Activated CD4-positive, CD25-positive, alpha-beta regulatory T cell (primary cell): Measurements from ENCODE around the gene P2RY6.

Experiments used
- DNase-seq, 4 experiments: peaks; one replicate each; lab custom pipeline; 2025; lab: John Stamatoyannopoulos, UW

P2RY6 gene

DNA sequence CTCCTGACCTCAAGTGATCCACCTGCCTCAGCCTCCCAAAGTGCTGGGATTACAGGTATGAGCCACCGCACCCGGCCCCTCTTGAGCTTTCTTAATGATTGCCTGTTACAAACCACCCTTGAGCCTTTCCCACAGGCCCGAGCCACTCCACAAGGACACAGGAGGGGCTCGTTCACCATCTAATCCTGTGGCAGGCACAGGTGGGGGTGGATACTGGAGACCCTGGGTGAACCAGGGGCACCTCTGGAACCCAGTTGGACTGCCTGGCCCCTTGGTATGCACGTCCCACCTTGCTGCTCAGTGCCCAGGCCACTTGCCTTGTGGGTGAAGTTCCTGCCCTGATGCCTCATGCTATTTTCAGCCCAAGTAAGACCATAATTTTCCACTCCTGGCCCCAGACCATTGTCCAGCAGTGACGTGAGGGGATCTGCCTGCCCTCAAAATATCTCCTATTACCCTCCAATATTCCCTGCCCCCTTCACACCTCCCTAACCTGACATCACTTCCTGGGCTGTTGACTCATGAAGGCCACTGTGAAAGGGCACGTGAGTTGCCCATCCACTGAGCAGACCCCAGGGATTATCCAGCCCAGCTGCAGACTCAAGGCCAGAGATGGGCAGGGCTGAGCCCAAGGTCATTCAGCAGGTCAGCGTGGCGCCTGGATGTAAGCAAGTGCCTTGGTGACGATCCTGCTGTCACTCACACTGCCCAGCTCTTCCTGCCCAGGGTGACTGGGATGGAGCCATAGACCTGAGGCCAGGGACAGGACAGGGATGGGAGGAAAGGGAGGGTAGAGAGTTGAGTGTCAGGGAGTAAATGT lies 34.5 kb upstream of the P2RY6 start:
- DNase-seq = no peak

DNA sequence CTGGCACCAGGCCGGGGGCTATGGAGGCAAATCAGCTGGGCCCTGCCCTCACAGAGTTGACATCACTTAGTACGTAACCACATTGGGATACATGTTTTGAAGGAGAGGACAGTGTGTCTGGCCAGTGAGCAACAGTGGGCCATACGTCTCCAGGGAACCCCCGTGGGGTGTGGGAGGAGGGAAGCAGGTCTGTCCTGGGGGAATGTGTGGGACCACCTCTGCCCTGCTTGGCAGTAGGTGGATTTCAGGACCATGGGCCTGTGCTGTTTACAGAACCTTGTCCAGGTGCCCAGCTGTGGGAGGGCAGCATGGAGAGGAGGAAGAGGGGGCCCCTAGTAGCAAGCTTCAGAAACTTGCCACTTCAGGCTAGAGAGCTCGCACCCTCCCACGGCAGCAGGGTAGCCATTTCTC lies 33.0 kb upstream of the P2RY6 start:
- no peak for DNase-seq

DNA sequence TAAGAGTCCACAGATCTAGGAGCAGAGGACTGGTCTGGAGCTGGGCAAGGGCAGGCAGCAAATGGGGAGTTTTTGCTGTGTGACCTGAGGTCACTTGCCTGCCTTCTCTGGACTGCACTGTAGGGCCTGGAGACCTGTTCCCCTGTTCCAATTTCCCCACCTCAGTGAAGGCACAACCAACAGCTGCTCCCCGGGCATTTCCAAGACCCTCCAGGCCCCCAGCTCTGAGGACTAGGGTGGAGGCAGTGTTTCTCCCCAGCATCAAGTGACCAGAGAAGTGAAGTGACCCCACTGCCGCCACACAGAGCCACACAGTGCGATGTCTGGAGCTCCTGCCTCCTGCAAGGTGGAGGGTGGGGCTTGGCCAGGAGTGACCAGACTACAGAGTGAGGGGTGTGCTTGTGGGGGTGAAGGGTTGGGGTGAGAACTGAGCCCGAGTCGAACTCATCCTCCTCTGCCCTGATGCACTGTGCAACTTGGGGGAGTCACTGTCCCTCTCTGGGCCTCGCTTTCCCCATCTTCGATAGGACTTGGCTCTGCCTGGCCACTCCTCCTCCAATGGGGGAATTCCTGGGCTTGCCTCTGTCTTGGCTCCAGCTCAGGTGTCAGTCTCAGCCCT lies 32.5 kb upstream of the P2RY6 start:
- no peak for DNase-seq

DNA sequence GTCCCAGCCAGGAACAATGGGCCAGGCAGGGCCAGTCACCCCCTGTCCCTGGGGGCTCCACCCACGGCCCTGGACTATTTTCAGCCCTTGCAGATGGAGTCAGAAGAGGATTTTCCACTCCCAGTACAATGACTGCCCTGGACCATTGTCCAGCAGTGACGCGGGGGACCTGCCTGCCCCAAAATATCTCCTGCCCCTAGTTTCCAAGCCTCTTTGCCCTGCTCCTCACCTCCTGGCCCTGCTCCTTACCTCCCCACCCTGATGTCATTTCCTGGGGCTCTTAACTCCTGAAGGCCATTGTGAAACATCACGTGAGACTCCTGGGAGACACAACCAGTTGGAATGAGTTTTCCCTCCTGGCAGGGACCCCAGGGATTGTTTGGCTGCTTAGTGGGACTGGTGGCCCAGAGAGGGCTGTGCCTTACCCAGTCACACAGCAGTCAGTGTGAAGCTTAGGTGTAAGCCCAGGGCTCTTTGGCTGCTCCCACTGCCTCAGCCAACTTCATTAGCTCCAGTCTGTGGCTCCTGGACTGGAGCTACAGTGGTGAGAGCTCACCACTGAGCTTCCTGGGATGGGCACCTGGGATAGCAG lies 31.9 kb upstream of the P2RY6 start:
- no peak for DNase-seq

DNA sequence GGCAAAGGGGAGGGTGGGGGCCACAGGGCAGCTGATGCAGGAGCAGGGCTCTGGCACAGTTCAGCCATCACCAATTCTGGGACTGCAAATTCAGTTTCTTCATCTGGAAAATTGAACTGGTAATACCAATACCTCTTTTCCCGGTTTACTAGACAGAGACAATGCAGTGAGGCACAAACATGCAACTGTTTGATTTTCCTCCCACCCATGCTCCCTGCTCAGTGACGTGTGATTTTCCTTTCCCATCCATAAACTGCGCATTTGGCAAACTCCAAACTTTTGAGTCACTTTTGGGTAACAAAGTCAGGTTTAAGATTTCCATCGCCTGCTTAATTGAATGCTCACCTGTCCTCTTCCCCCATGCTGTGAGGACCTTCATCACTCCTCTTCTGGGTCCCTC lies 30.8 kb upstream of the P2RY6 start:
- no peak for DNase-seq

DNA sequence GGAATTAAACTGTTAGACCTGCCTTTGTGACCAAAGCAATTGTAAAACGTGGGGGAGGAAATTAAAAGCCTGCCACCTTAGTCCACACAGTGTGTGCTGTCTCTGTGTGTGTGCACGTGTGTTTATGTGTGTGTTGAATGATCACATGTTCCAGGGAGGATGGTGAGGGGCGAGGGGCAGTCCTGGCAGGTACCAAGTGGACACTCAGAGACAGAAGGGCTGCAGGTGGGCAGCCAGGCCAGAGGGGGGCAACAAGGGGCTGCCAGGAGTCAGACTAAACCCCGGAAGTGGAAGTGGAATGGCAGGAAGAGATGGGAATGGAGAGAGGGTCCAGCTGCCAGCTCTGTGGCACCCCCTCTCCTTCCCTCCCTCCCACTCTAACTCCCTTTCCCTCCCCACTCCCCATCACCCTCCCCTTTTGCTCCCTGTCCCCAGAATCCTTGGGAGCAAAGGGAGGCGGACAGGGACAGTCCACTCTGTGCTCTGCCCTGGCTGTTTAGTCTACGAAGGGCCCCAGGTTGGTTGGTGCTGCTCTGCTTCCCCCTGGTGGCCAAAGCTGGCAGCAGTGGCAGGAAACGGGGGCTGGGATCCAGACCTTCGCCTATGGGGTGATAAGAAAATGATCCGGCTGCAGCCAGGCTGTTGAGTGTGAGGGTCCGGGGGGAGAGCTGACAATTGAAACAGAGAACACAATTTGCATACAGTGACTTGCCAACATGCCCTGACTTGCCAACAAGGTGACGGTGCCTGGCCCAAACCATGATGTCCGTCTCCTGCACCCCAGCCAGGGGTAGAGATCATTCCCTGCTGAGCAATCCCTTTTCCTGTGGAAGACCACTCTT lies 29.7 kb upstream of the P2RY6 start:
- DNase-seq = peak; percentile 22 to 75 (median 48)

DNA sequence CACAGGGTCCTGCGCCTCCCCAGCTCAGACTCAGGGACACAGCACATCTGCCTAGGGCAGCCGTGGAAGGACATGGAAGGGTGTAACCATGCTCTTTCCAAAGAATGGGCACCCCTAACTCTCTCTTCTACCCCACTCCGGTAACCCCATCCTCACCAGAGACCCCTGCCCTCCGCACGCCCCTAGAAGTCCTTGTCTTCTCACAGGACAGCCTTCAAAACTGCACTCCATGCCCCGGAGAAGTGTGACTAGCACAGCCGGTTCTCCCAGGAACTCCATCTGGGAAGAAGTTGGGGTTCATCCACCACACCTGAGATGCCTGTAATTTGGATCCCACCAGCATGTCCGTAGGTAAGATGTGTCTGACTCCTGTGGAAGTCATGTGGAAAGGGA lies 29.0 kb upstream of the P2RY6 start:
- no peak for DNase-seq

DNA sequence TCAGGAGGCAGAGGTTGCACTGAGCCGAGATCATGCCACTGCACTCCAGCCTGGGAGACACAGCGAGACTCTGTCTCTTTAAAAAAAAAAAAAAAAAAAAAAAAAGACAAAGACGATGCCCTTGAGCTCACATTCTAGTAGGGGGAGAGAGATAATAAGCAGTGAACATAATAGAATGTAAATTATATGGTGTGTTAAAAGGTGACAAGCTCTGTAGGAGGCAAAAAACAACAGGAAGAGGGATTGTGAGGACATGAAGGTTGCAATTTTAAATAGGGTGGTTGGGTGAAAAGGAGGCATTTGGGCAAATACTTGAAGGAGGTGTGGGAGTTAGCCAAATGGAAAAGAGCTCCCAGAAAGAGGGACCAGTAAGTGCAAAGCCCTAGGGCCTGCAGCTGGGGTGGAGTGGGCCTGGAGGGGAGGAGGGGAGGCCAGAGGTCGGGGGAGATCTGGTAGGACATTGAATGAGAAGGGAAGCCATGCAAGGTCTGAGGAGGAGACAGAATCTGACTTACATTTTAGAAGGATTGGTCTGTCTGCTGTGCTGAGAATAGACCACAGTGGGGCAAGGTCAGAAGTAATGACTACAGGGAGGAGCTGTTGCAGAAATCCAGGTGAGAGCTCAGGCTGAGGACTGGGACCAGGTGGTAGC lies 27.4 kb upstream of the P2RY6 start:
- no peak for DNase-seq

DNA sequence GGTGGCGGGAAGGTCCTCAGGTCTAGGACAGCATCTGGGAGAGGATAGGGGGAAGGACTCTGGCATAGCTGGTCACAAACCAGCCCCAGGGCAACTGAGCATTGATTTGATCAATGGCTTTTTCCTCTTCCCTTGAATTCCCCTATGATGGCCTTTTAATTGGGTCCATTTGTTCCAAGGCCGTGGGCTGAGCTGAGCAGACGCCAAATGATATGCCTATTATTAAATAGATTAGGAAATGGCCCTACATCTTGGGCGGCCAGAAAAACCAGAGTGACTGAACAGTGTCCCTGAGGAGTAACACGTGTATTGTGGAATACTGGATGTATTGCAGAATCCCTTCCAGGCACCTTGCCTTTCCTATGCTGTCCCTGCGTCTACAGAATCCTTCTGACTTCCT lies 26.7 kb upstream of the P2RY6 start:
- no peak for DNase-seq

DNA sequence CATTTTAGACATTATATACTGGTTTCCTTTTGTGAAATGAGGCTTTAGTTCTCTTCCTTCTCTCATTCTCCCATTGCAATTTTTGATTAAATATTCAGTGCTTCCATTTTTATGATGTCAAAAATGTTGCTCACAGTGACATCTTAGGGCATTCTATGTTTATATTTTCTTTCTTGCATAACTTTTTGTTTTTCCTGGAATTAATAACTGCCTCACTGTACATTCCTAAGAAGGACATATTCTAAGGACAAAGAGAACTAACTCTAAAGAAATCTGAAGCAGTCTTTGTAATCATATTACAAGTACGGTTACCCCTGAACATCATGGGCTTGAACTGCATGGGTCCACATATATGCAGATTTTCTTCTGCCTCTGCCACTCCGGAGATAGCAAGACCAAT lies 25.8 kb upstream of the P2RY6 start:
- no peak for DNase-seq

DNA sequence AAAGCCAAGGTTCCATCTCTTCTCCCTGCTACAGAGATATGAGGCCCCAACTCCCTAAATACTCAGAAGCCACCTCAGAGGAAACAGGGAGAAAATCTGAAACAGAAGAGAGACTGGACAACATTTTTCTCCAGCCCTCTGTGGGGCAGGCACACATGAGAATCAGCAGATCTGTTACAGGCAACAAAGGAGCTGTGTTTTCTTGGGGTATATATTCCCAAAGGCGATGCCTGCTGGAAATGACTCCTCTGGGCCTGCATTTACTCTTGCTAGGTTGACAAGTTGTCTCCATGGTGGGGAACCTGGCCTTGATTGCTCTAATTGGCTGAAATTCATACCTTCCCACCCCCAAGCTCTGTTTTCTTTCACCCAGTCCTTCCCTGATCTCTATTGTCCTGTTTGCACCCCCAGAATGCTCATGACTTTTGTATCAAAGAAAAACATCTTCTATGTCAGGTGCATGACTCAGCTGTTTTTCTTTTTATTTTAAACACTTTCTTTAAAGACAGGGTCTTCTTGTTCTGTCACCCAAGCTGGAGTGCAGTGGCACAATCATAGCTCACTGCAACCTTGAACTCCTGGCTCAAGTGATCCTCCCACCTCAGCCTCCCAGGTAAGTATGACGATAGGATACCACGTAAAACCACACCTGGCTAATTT lies 23.5 kb upstream of the P2RY6 start:
- no peak for DNase-seq

DNA sequence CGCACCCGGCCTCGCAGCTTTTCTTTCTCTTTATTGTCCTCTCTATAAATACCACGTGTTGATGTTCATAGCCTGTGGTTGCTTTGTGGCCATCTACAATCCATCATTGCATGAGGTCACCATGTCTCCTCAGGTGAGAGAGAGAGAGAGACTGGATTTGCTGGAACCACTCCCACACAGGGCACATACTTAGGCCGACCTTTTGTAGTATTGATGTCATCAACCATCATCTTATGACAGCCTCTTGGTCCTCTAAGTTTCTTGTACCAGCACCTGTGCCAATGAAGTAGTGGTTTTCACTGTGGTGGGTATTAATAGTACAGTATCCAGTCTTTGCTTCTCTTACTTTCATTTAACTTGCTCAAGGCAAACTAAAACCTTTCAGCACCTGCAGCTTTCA lies 22.8 kb upstream of the P2RY6 start:
- DNase-seq = no peak

DNA sequence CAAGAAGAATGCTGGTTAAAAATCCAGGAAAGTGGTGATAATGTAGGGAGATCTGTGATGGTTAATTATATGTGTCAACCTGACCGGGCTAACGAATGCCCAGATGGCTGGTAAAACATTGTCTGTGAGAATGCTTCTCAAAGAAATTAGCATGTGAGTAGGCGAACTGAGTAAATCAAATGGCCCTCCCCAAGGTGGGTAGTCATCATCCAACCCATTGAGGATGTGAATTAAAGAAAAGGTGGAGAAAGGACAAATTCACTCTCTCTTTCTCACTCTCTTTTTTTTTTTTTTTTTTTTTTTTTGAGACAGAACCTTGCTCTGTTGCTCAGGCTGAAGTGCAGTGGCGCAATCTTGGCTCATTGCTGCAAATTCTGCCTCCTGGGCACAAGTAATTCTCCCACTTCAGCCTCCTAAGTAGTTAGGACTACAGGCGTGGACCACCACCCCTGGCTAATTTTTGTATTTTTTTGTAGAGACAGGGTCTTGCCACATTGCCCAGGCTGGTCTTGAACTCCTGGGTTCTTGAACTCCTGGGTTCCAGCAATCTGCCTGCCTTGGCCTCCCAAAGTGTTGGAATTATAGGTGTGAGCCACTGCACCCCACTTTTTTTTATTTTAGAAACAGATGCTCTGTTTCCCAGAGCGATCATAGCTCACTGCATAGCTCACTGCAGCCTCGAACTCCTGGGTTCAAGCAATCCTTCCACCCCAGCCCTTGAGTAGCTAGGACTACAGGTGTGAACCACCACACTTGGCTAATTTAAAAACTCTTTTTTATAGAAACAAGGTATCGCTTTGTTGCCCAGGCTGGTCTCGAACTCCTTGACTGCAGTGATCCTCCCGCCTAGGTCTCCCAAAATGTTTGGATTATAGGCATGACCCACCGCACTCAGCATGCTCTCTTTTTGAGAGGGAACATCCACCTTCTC lies 22.0 kb upstream of the P2RY6 start:
- DNase-seq = no peak

DNA sequence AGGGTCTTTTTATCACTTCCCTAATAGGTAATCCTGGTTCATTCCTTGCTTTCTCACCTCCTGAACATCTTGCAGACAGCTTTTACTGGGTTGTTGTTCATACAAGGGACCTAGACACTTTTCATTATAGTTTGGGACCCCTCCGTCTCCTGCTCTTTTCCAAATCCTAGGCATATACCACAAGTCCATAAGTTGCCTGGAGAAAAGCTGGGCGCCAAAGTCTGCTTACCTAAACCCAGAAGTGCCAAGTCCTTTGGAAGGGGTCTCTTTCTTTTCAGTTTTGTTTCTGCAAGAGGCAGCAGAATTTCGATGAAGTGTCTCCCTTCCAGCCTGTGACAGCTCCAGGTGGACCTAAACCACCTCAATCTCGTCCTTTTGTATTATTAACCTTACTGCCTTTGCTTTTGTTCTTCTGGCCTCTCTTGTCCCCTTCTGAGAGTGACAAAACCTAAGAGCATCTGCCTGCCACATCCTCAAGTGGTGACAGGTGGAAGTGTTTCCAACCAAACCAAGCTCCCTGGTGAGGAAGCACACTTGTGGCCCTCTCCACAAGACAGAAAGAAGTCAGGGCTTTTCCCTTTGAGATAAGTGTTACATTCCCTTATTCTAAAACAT lies 19.5 kb upstream of the P2RY6 start:
- no peak for DNase-seq

DNA sequence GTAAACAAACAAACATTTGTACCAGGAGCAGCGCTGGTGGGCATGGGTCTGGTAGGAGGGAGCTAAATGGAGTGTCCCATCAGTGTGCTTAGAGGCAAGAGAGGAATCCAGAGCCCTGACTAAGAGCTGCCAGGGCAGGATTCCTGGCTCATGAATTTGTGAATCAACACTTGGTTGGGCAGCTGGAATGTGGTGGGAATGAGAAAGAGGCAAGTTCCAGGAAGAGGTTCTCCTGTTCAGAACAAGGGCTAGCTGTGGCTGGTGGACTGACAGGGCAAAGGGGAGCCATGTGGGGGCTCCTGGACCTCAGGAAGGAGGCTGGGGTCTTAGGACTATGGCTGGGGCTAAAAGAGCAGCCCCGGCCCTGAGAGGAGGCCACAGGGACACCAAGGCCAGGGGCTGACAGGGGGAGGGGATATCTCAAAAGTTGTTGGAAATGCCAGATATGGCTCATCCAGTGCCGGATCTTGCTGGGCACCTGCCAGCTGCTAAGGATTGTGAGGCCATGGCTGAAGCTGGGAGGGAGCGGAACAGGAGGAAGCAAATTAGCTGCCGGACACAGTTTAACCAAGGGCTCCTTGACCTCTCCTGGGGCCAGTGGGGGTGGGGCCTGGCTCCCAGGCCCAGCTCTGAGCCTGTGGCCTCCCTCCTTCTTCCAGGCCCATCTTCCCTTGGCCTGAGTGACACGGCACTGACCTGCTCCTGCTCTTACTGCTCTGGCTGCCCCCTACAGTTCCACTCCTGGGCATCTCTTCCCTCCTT lies 14.6 kb upstream of the P2RY6 start:
- DNase-seq = no peak

DNA sequence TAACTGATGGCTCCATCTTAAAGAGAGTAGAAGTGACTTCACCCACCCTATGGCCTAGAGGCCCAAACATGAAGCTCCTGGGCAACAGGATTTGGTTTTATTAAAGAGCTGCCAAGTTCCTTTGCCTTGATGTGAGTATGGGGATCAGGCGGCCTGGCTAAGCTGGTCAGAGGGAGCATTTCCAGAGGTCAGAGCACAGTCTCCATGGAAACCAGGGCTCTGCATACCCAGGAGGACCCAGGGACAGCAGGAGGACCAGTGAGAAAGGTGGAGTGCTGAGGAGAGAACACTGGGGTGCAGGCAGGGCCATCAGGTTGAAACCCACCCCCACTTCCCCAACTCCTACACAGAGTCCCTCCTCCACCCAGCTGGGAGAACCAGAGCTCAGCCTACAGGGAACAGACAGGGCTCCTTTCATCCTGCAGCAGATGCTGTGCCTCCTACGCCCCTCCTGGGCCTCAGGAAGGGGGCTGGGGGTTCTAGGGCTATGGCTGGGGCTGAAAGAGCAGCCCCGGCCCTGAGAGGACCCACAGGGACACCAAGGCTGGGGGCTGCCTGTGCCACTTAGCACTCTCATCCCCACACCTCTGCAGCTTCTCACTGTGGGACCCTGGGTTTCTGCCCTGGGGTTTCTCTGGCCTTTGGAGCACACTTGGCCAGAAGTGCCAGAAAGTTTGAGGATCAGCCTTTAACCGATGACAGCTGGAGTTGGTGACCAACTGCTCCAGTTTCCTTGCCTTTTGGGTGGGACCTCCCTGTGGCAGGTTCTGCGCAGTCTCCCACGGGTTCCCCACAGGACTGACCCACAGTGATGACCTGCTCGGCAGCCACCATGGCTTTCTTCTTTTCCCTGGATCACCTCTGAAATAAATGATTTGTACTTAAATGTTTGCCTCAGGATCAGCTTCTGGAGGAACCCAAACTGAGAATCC lies 13.8 kb upstream of the P2RY6 start:
- no peak for DNase-seq

DNA sequence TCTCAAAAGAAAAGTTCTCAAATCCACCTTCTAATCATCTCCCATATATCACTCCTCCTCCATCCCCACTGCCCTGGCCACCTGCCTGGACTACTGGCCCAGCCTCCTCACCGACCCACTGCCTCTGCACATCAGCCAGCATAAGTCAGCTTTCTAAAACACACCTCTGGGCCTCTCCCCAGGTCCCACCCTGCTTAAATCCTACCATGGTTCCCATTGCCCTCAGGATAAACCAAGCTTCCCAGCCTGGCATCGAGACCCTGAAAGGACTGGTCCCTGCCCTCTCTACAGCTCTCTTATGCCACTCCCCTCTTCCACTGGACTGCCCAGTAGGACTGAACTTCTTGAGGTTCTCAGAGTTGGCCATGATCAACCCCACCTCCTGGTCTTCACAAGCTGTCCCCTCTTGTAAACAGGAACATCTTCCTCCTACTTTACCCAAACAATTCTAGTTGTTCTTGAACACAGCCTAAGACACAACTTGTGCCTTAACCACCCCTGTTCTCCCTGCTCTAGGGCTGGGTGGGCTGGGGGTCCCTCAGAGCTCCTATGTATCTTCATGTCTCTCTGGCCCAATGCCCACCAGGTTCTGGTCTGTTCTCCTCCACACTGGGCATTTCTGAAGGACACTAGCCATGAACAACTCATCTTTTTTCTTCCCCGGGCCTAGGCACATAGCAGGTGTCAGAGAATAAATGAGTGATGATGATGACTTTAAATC lies 12.6 kb upstream of the P2RY6 start:
- DNase-seq = no peak

DNA sequence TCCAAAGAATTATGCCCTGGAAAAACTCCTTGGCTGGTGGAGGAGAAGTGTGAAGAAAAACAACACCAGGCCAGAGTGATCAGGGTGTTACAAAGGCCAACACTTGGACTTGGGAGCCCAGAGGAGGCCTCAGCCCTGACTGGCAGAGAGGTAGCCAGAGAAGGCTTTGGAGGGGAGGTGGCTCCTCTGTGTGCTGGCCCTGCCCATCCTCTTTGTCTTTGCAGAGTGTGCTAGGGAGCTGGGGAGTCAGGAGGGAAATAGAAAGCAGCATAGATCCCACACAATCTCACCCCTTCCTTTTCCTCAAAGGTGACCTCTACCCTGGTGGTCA lies 12.0 kb upstream of the P2RY6 start:
- no peak for DNase-seq
